ENCODE results near the gene B3GAT3. TPM values are rescaled to one million over a fixed set of nuclear protein-coding genes. Genes with fewer than 3 reads are reported as not detected.
"Not testable (repeated sequence)": the region's sequence is repeated elsewhere in the genome, so short reads cannot be mapped to it uniquely, and the experiment has no call there.

B3GAT3 gene
- polyA plus RNA-seq, 3 donors = 18.5 to 44.9 (median 19.0) TPM

GRCh38 chr11:62572431-62572830 is 49.4 kb downstream of the B3GAT3 start:
- Histone ChIP-seq H2AFZ (ENCODE audit: insufficient read depth, low read depth, low read length, poor library complexity, severe bottlenecking) (no peak overlapping the region), H3K79me2 (ENCODE audit: insufficient read depth, low read length) (peaks cover 78% of the 10 kb centered on the region), H3K4me2 (replicated peaks; ENCODE audit: extremely low read depth, low read length, poor library complexity, severe bottlenecking) (peak overlapping the region; percentile 89), H3K27me3 (ENCODE audit: control insufficient read depth in 2 of 2, insufficient read depth in 2 of 2, low read length in 2 of 2) (no peaks in the 10 kb centered on the region), H3K27ac (ENCODE audit: low read depth in 1 of 2, low read length in 2 of 2) (peak overlapping the region in 1 of 2 donors; percentile 83), H3K36me3 (replicated peaks in 1 of 2; ENCODE audit: control insufficient read depth in 1 of 2, insufficient read depth in 2 of 2, low read length in 2 of 2) (peaks cover 54 to 63% of the 10 kb centered on the region in 2 donors), H3K9ac (ENCODE audit: insufficient read depth, low read length, poor library complexity, severe bottlenecking) (peak overlapping the region; percentile 85), H3K4me1 (ENCODE audit: control insufficient read depth in 1 of 2, insufficient read depth in 2 of 2, low read length in 2 of 2) (peaks cover 22 to 34% of the 10 kb centered on the region in 2 donors), H3K4me3 (replicated peaks in 1 of 3; ENCODE audit: low read depth in 2 of 3, low read length in 3 of 3) (peak overlapping the region in 1 of 3 experiments; percentile 100), H4K20me1 (ENCODE audit: insufficient read depth, low read length) (peaks cover 43% of the 10 kb centered on the region), H3K9me3 (replicated peaks in 1 of 2; ENCODE audit: control insufficient read depth in 1 of 2, insufficient read depth in 1 of 2, low read length in 2 of 2) (no peaks in the 10 kb centered on the region)
- H3K9me3 Mint-ChIP-seq = peaks cover 0 to 2% (median 0%) of the 10 kb centered on the region in 7 donors
- no peak for TF ChIP-seq CTCF (IDR thresholded peaks at IDR 0.05)
- peaks cover 0 to 2% (median 0%) of the 10 kb centered on the region in 3 donors for H3K27me3 Mint-ChIP-seq (ENCODE audit: low read depth in 3 of 3)
- H3K27ac Mint-ChIP-seq = peak overlapping the region; percentile 73 to 96 (median 93)
- H3K36me3 Mint-ChIP-seq = peaks cover 49 to 70% of the 10 kb centered on the region in 2 donors
- intact Hi-C loops (cut with micrococcal nuclease) = no loop called here
- peak overlapping the region; percentile 4 to 35 for H3K4me3 Mint-ChIP-seq
- H3K4me1 Mint-ChIP-seq = peaks cover 46% of the 10 kb centered on the region
- WGBS (ENCODE audit: insufficient coverage) = no CpG with 5 or more reads among the region's 12 CpGs
- DNase-seq = no peak

- H3K27me3 ChIP-seq (ENCODE audit: control insufficient read depth in 2 of 2, insufficient read depth in 2 of 2, low read length in 2 of 2); DNase-seq; H2AFZ ChIP-seq (ENCODE audit: insufficient read depth, low read depth, low read length, poor library complexity, severe bottlenecking); H3K9ac ChIP-seq (ENCODE audit: insufficient read depth, low read length, poor library complexity, severe bottlenecking); H3K27me3 Mint-ChIP-seq (ENCODE audit: low read depth in 3 of 3); H3K9me3 Mint-ChIP-seq; H3K4me3 ChIP-seq (replicated peaks in 1 of 3; ENCODE audit: low read depth in 2 of 3, low read length in 3 of 3); H3K4me2 ChIP-seq (replicated peaks; ENCODE audit: extremely low read depth, low read length, poor library complexity, severe bottlenecking); H3K27ac ChIP-seq (ENCODE audit: low read depth in 1 of 2, low read length in 2 of 2); intact Hi-C loops (cut with micrococcal nuclease); H3K9me3 ChIP-seq (replicated peaks in 1 of 2; ENCODE audit: control insufficient read depth in 1 of 2, insufficient read depth in 1 of 2, low read length in 2 of 2); H3K4me3 Mint-ChIP-seq: not testable (repeated sequence)
- H3K36me3 Mint-ChIP-seq = peaks cover 50 to 70% of the 10 kb centered on the region in 2 donors
- Histone ChIP-seq H3K4me1 (ENCODE audit: control insufficient read depth in 1 of 2, insufficient read depth in 2 of 2, low read length in 2 of 2) (peaks cover 22 to 42% of the 10 kb centered on the region in 2 donors), H3K79me2 (ENCODE audit: insufficient read depth, low read length) (peaks cover 88% of the 10 kb centered on the region), H3K36me3 (replicated peaks in 1 of 2; ENCODE audit: control insufficient read depth in 1 of 2, insufficient read depth in 2 of 2, low read length in 2 of 2) (peaks cover 54 to 63% of the 10 kb centered on the region in 2 donors), H4K20me1 (ENCODE audit: insufficient read depth, low read length) (peaks cover 53% of the 10 kb centered on the region)
- 100% methylated on average over 3 of the region's 5 CpGs for WGBS (ENCODE audit: insufficient coverage)
- peaks cover 50% of the 10 kb centered on the region for H3K4me1 Mint-ChIP-seq
- peak overlapping the region in 4 of 7 donors; percentile 21 to 72 (median 44) for H3K27ac Mint-ChIP-seq
Measured at GRCh38 chr11:62571493-62571892, 50.3 kb downstream of the B3GAT3 start.

GRCh38 chr11:62570903-62571302 is 50.9 kb downstream of the B3GAT3 start:
- peaks cover 51 to 70% of the 10 kb centered on the region in 2 donors for H3K36me3 Mint-ChIP-seq
- peaks cover 89% of the 10 kb centered on the region for H3K79me2 ChIP-seq (ENCODE audit: insufficient read depth, low read length)

More at GRCh38 chr11:62570903-62571302, 50.9 kb downstream of the B3GAT3 start:
- Histone ChIP-seq H3K4me1 (ENCODE audit: control insufficient read depth in 1 of 2, insufficient read depth in 2 of 2, low read length in 2 of 2) (peaks cover 22 to 42% of the 10 kb centered on the region in 2 donors), H3K36me3 (replicated peaks in 1 of 2; ENCODE audit: control insufficient read depth in 1 of 2, insufficient read depth in 2 of 2, low read length in 2 of 2) (peaks cover 55 to 63% of the 10 kb centered on the region in 2 donors), H4K20me1 (ENCODE audit: insufficient read depth, low read length) (peaks cover 59% of the 10 kb centered on the region)
- H3K9ac ChIP-seq (ENCODE audit: insufficient read depth, low read length, poor library complexity, severe bottlenecking); H3K9me3 ChIP-seq (replicated peaks in 1 of 2; ENCODE audit: control insufficient read depth in 1 of 2, insufficient read depth in 1 of 2, low read length in 2 of 2); H3K27me3 Mint-ChIP-seq (ENCODE audit: low read depth in 3 of 3); H3K27ac ChIP-seq (ENCODE audit: low read depth in 1 of 2, low read length in 2 of 2); H3K4me3 Mint-ChIP-seq; H3K27me3 ChIP-seq (ENCODE audit: control insufficient read depth in 2 of 2, insufficient read depth in 2 of 2, low read length in 2 of 2); intact Hi-C loops (cut with micrococcal nuclease); H2AFZ ChIP-seq (ENCODE audit: insufficient read depth, low read depth, low read length, poor library complexity, severe bottlenecking); H3K4me3 ChIP-seq (replicated peaks in 1 of 3; ENCODE audit: low read depth in 2 of 3, low read length in 3 of 3); H3K4me2 ChIP-seq (replicated peaks; ENCODE audit: extremely low read depth, low read length, poor library complexity, severe bottlenecking); DNase-seq; H3K9me3 Mint-ChIP-seq: not testable (repeated sequence)
- Mint-ChIP-seq H3K4me1 (peaks cover 50% of the 10 kb centered on the region), H3K27ac (peak overlapping the region in 3 of 7 donors; percentile 33 to 72 (median 59))
- 84% methylated on average over 4 of the region's 5 CpGs for WGBS (ENCODE audit: insufficient coverage)

All from CD14-positive monocyte (primary cell).